PC-3 (cell line): ENCODE results near the gene DPCD. TPM values are rescaled to one million over a fixed set of nuclear protein-coding genes. Genes with fewer than 3 reads are reported as not detected.

ENCODE experiments used
- ATAC-seq: fragments of 200-7000 bp; cut with Tn5 transposase; 2 replicates; pipeline ENCODE4 v1.9.1; 2020; ENCODE audit warnings: mild to moderate bottlenecking, moderate library complexity
- BruUV-seq: library from RNA; stranded (reverse); fragments of 400-500 nt; replicated peaks from 2 replicates; lab custom pipeline; 2021; lab: Mats Ljungman, UMichigan
- CTCF ChIA-PET: fragments of 300-600 bp; sonication (Branson Sonifier 250); formaldehyde crosslinking; loops from one replicate; lab custom pipeline; 2022; ENCODE audit warnings: antibody characterized with exemption; lab: Charles Lee
- POLR2A ChIA-PET: fragments of 300-600 bp; sonication (Branson Sonifier 250); formaldehyde crosslinking; loops from one replicate; lab custom pipeline; 2022; ENCODE audit warnings: antibody characterized with exemption; ENCODE audit not compliant: unreplicated experiment; lab: Charles Lee
- DNase-seq: peaks from one replicate; pipeline ENCODE4 v3.0.0-alpha.2; 2015
- H2AFZ ChIP-seq: fragments of 300-600 bp; sonication (generic); 2 replicates; pipeline ENCODE4 v1.6.0; 2016; ENCODE audit warnings: antibody characterized with exemption, low read length
- H3F3A ChIP-seq: fragments of 300-600 bp; sonication (generic); one replicate; pipeline ENCODE4 v1.6.0; 2017; ENCODE audit warnings: antibody characterized with exemption, low read length, control low read depth, mild to moderate bottlenecking; ENCODE audit not compliant: unreplicated experiment
- H3K27ac ChIP-seq: fragments of 300-600 bp; sonication (generic); 2 replicates; pipeline ENCODE4 v1.5.1; 2016; ENCODE audit warnings: mild to moderate bottlenecking, low read length
- H3K27me3 ChIP-seq: fragments of 300-600 bp; sonication (generic); 2 replicates; pipeline ENCODE4 v1.6.1; 2016; ENCODE audit warnings: low read length, mixed read lengths
- H3K36me3 ChIP-seq: fragments of 300-600 bp; sonication (generic); 2 replicates; pipeline ENCODE4 v1.6.1; 2016; ENCODE audit warnings: low read depth, mixed run types, low read length, mixed read lengths
- H3K4me1 ChIP-seq: fragments of 300-600 bp; sonication (generic); 2 replicates; pipeline ENCODE4 v1.5.1; 2016; ENCODE audit warnings: low read length; ENCODE audit not compliant: insufficient read depth
- H3K4me2 ChIP-seq: fragments of 300-600 bp; sonication (generic); 2 replicates; pipeline ENCODE4 v1.6.0; 2016; ENCODE audit warnings: low read length
- H3K4me3 ChIP-seq: fragments of 300-600 bp; sonication (generic); 2 replicates; pipeline ENCODE4 v1.5.1; 2016; ENCODE audit warnings: mild to moderate bottlenecking, low read length, mixed read lengths
- H3K79me2 ChIP-seq: fragments of 300-600 bp; sonication (generic); 2 replicates; pipeline ENCODE4 v1.6.1; 2017; ENCODE audit warnings: low read length, mixed read lengths
- H3K9ac ChIP-seq: fragments of 300-600 bp; sonication (generic); 2 replicates; pipeline ENCODE4 v1.6.0; 2016; ENCODE audit warnings: mild to moderate bottlenecking, low read length
- H3K9me2 ChIP-seq: fragments of 300-600 bp; sonication (generic); replicated peaks from 2 replicates; pipeline ENCODE4 v1.6.1; 2016; ENCODE audit warnings: mixed run types, low read length, mixed read lengths
- H3K9me3 ChIP-seq: fragments of 300-600 bp; sonication (generic); 2 replicates; pipeline ENCODE4 v1.6.1; 2016; ENCODE audit warnings: low read length, mixed read lengths
- H4K20me1 ChIP-seq: fragments of 300-600 bp; sonication (generic); 2 replicates; pipeline ENCODE4 v1.6.1; 2016; ENCODE audit warnings: low read length, mixed read lengths
- EZH2 ChIP-seq: fragments of 300-600 bp; sonication (generic); IDR thresholded peaks from one replicate; pipeline ENCODE4 v1.6.1; 2017; ENCODE audit warnings: antibody characterized with exemption, mild to moderate bottlenecking, low read length; ENCODE audit not compliant: unreplicated experiment
- EZH2phosphoT487 ChIP-seq: fragments of 300-600 bp; sonication (generic); IDR thresholded peaks from 2 replicates; pipeline ENCODE4 v1.6.1; 2018; ENCODE audit warnings: mild to moderate bottlenecking, antibody characterized with exemption, low read length, borderline replicate concordance
- intact Hi-C: fragments of 100-400 bp; cut with micrococcal nuclease; formaldehyde crosslinking; loops from 2 replicates; pipeline ENCODE4 v1.9.0; 2023
- total RNA-seq: library from RNA; depleted of rRNA; stranded (reverse); fragments of >200 nt; gene quantifications from 2 replicates; pipeline ENCODE4 v1.2.3, GENCODE V29; 2014
- TF ChIP-seq, protein P1 (sequence below): fragments of 300-600 bp; sonication (generic); conservative IDR thresholded peaks from 2 replicates; pipeline ENCODE4 v1.5.1; 2017; ENCODE audit warnings: antibody characterized with exemption, low read depth, mild to moderate bottlenecking, low read length

DPCD gene
- total RNA-seq, 1 experiment from 2014 or later = 37.1 TPM

DNA sequence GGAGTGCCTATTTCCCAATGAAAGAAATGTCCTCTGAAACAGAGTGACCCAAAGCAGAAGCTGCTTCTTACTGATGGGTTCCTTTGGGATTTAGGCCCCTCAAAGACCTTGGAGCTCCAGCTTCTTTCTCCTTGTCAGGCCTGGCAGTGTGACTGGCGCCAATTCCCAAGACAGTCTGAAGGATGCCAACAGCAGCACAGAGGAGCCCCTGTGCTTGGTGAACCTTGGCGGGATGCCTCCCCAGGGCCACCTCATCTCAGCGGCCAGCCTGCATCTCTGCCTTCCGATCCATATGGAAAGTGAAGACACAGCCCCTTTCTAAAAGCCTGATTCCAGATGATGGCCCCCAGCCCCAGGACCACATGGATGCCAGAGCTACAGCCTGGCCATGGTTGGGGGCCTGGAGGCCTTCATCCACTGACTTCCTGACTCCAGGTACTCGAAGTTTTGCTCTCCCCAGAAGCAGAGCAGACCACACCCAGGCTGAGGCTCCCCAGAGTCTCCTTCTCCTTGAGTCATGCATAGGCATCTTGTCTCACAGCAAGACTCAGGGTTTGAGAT lies 61.5 kb downstream of the DPCD start:
- H3K4me2 ChIP-seq = no peak overlapping the region
- no peaks in the 10 kb centered on the region for H3K27me3 ChIP-seq
- H3K9me3 ChIP-seq = no peaks in the 10 kb centered on the region
- H3K4me3 ChIP-seq = no peak overlapping the region
- H3F3A ChIP-seq = no peaks in the 10 kb centered on the region
- TF ChIP-seq EZH2phosphoT487 = no peak
- TF ChIP-seq, protein P1, sequence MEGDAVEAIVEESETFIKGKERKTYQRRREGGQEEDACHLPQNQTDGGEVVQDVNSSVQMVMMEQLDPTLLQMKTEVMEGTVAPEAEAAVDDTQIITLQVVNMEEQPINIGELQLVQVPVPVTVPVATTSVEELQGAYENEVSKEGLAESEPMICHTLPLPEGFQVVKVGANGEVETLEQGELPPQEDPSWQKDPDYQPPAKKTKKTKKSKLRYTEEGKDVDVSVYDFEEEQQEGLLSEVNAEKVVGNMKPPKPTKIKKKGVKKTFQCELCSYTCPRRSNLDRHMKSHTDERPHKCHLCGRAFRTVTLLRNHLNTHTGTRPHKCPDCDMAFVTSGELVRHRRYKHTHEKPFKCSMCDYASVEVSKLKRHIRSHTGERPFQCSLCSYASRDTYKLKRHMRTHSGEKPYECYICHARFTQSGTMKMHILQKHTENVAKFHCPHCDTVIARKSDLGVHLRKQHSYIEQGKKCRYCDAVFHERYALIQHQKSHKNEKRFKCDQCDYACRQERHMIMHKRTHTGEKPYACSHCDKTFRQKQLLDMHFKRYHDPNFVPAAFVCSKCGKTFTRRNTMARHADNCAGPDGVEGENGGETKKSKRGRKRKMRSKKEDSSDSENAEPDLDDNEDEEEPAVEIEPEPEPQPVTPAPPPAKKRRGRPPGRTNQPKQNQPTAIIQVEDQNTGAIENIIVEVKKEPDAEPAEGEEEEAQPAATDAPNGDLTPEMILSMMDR = no peak
- TF ChIP-seq EZH2 = no peak
- H3K4me1 ChIP-seq = no peaks in the 10 kb centered on the region
- no peak overlapping the region for H2AFZ ChIP-seq
- no peaks in the 10 kb centered on the region for H3K79me2 ChIP-seq
- no peaks in the 10 kb centered on the region for H4K20me1 ChIP-seq
- H3K36me3 ChIP-seq = no peaks in the 10 kb centered on the region
- intact Hi-C loops = no loop called here
- ChIA-PET POLR2A (no interaction called here), CTCF (no interaction called here)
- no peak overlapping the region for H3K9ac ChIP-seq
- no peak for ATAC-seq
- H3K9me2 ChIP-seq = no peaks in the 10 kb centered on the region
- no TSS peak for BruUV-seq
- H3K27ac ChIP-seq = no peak overlapping the region
- no peak for DNase-seq

GRCh38 chr10:101650863-101651262 lies 62.7 kb downstream of the DPCD start:
- Histone ChIP-seq H3K4me2 (no peak overlapping the region), H3F3A (no peaks in the 10 kb centered on the region), H3K36me3 (no peaks in the 10 kb centered on the region), H3K9me3 (no peaks in the 10 kb centered on the region), H3K4me3 (no peak overlapping the region), H3K27ac (no peak overlapping the region), H3K79me2 (no peaks in the 10 kb centered on the region), H3K27me3 (no peaks in the 10 kb centered on the region), H4K20me1 (no peaks in the 10 kb centered on the region), H2AFZ (no peak overlapping the region), H3K9me2 (no peaks in the 10 kb centered on the region), H3K9ac (no peak overlapping the region), H3K4me1 (no peaks in the 10 kb centered on the region)
- CTCF ChIA-PET = no interaction called here
- DNase-seq (no peak), ATAC-seq (no peak)
- TF ChIP-seq EZH2phosphoT487 = no peak
- TF ChIP-seq, protein P1 = no peak
- TF ChIP-seq EZH2 = no peak
- intact Hi-C loops = no loop called here
- BruUV-seq = no TSS peak
- POLR2A ChIA-PET = no interaction called here

DNA sequence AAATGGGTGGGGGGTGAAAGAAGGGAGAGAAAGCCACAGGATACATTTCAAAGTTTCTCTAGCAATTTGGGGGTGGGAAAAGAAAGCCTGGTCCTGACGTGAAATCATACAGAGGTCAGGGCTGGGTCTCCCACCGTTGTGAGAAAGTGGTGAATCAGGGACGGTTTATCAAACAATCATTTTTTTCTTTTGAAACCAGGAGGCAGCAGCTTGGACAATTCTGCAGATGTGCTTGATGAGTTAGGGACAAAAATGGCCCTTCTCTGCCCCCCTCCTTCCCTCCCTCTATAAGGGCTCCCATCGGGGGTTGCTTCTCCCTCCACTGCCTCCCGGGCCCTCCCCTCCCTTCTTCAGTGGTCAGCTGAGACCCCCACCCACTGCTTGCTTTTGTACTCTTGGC lies 63.2 kb downstream of the DPCD start:
- no peak overlapping the region for H3K4me3 ChIP-seq
- CTCF ChIA-PET = no interaction called here
- DNase-seq (no peak), ATAC-seq (no peak)
- H2AFZ ChIP-seq = no peak overlapping the region
- H3K79me2 ChIP-seq = no peaks in the 10 kb centered on the region
- POLR2A ChIA-PET = no interaction called here
- intact Hi-C loops = no loop called here
- no peaks in the 10 kb centered on the region for H3K27me3 ChIP-seq
- TF ChIP-seq, protein P1 = no peak
- TF ChIP-seq EZH2 (no peak), EZH2phosphoT487 (no peak)
- H4K20me1 ChIP-seq = no peaks in the 10 kb centered on the region
- no peaks in the 10 kb centered on the region for H3K4me1 ChIP-seq
- no peak overlapping the region for H3K4me2 ChIP-seq
- no peaks in the 10 kb centered on the region for H3K36me3 ChIP-seq
- no peaks in the 10 kb centered on the region for H3F3A ChIP-seq
- no TSS peak for BruUV-seq
- H3K27ac ChIP-seq = no peak overlapping the region
- H3K9me2 ChIP-seq = no peaks in the 10 kb centered on the region
- H3K9me3 ChIP-seq = no peaks in the 10 kb centered on the region
- no peak overlapping the region for H3K9ac ChIP-seq
